GM12878 (cell line): ENCODE data around the gene CACNA2D3. TPM values are rescaled to one million over a fixed set of nuclear protein-coding genes. Genes with fewer than 3 reads are reported as not detected.

Experiments
- ATAC-seq: fragments of 200-7000 bp; cut with Tn5 transposase; 3 replicates; pipeline ENCODE4 v1.9.1; 2020; ENCODE audit warnings: mild to moderate bottlenecking, moderate library complexity
- BruUV-seq: library from RNA; stranded (reverse); fragments of 400-500 nt; replicated peaks from 2 replicates; lab custom pipeline; 2021; lab: Mats Ljungman, UMichigan
- CTCF ChIA-PET: fragments of 300-600 bp; sonication (Branson Sonifier 250); formaldehyde crosslinking; extraction: SDS; loops from one replicate; lab custom pipeline; 2021; ENCODE audit warnings: inconsistent platforms; lab: Yijun Ruan, JAX
- POLR2A ChIA-PET: fragments of 350-600 bp; formaldehyde crosslinking; extraction: SDS; loops from one replicate; lab custom pipeline; 2021; ENCODE audit warnings: inconsistent platforms; lab: Charles Lee
- RAD21 ChIA-PET: fragments of 300-600 bp; sonication (Branson Sonifier 250); formaldehyde crosslinking; loops from one replicate; lab custom pipeline; 2023; ENCODE audit warnings: antibody characterized with exemption; ENCODE audit not compliant: unreplicated experiment; lab: Charles Lee
- SMC1A ChIA-PET: fragments of 300-600 bp; sonication (Branson Sonifier 250); formaldehyde crosslinking; loops from one replicate; lab custom pipeline; 2023; ENCODE audit not compliant: unreplicated experiment, uncharacterized antibody; lab: Charles Lee
- DNase-seq: peaks from one replicate; pipeline ENCODE4 v3.0.0-alpha.2; 2011; ENCODE audit warnings: low read depth, low spot score
- FAIRE-seq: peaks from 3 replicates; lab custom pipeline; 2011; peaks lifted over from hg19 to GRCh38; lab: Jason Lieb, UNC
- H2AFZ ChIP-seq: 2 replicates; pipeline ENCODE4 v1.6.0; 2011; ENCODE audit warnings: low read depth, low read length, control low read depth; ENCODE audit not compliant: control insufficient read depth
- H3K27ac ChIP-seq: 2 replicates; pipeline ENCODE4 v1.5.1; 2011; ENCODE audit warnings: control low read depth; ENCODE audit not compliant: control insufficient read depth, insufficient read depth
- H3K27me3 ChIP-seq, 2 experiments: replicated peaks in 1 of 2; 2 replicates each; pipeline versions ENCODE4 v1.6.0 to v1.6.1; 2011; ENCODE audit warnings: low read length in 1 of 2; ENCODE audit not compliant: control insufficient read depth in 2 of 2, insufficient read depth in 2 of 2
- H3K36me3 ChIP-seq, 2 experiments: 2 replicates each; pipeline ENCODE4 v1.5.1; 2011; ENCODE audit warnings: low read length in 1 of 2; ENCODE audit not compliant: control insufficient read depth in 2 of 2, insufficient read depth in 2 of 2
- H3K4me1 ChIP-seq: 2 replicates; pipeline ENCODE4 v1.6.1; 2011; ENCODE audit warnings: mild to moderate bottlenecking, low read length, moderate library complexity, mixed read lengths; ENCODE audit not compliant: control insufficient read depth, insufficient read depth
- H3K4me2 ChIP-seq: 2 replicates; pipeline ENCODE4 v1.6.0; 2011; ENCODE audit warnings: control low read depth; ENCODE audit not compliant: control insufficient read depth, insufficient read depth
- H3K4me3 ChIP-seq: fragments of 200-600 bp; sonication (generic); 2 replicates; pipeline ENCODE4 v1.5.1; 2016
- H3K79me2 ChIP-seq: 2 replicates; pipeline ENCODE4 v1.6.0; 2011; ENCODE audit warnings: low read length; ENCODE audit not compliant: control insufficient read depth, insufficient read depth
- H3K9ac ChIP-seq: 2 replicates; pipeline ENCODE4 v1.8.0; 2011; ENCODE audit warnings: low read length, control low read depth, mixed read lengths; ENCODE audit not compliant: control insufficient read depth, insufficient read depth
- H3K9me3 ChIP-seq: replicated peaks from 3 replicates; pipeline ENCODE4 v1.5.1; 2011; ENCODE audit warnings: mild to moderate bottlenecking, low read length; ENCODE audit not compliant: control insufficient read depth, insufficient read depth
- H4K20me1 ChIP-seq: 2 replicates; pipeline ENCODE4 v1.6.0; 2011; ENCODE audit not compliant: control insufficient read depth, insufficient read depth
- BACH1 ChIP-seq: fragments of 450-650 bp; IDR thresholded peaks from 2 replicates; pipeline ENCODE4 v1.6.1; 2017; ENCODE audit warnings: mild to moderate bottlenecking, borderline replicate concordance
- EED ChIP-seq: sonication (generic); IDR thresholded peaks from 2 replicates; pipeline ENCODE4 v1.6.1; 2016; ENCODE audit warnings: antibody characterized with exemption, low read depth
- FOXM1 ChIP-seq: IDR thresholded peaks from 2 replicates; pipeline ENCODE4 v1.6.1; 2012; ENCODE audit warnings: low read depth, mild to moderate bottlenecking, inconsistent platforms, low read length, moderate library complexity
- GABPA ChIP-seq: IDR thresholded peaks from 2 replicates; pipeline ENCODE4 v1.6.1; 2014; ENCODE audit warnings: antibody characterized with exemption, low read depth, mild to moderate bottlenecking, inconsistent platforms
- IKZF2 ChIP-seq, 2 experiments: fragments of 450-650 bp; IDR thresholded peaks; 2 replicates each; pipeline ENCODE4 v1.6.1; 2017; ENCODE audit warnings: mild to moderate bottlenecking in 2 of 2, moderate library complexity in 2 of 2
- POLR2A ChIP-seq: IDR thresholded peaks from 2 replicates; pipeline ENCODE4 v1.6.1; 2011; ENCODE audit warnings: low read depth, mild to moderate bottlenecking, low read length
- SMC3 ChIP-seq: IDR thresholded peaks from 2 replicates; pipeline ENCODE4 v1.6.1; 2011; ENCODE audit warnings: low read length, improper control_type of control experiment, borderline replicate concordance
- SUZ12 ChIP-seq: fragments of 200-600 bp; sonication (generic); IDR thresholded peaks from one replicate; pipeline ENCODE4 v1.6.1; 2018; ENCODE audit warnings: antibody characterized with exemption, mild to moderate bottlenecking; ENCODE audit not compliant: unreplicated experiment
- WRNIP1 ChIP-seq: IDR thresholded peaks from 2 replicates; pipeline ENCODE4 v1.6.1; 2011; ENCODE audit warnings: low read depth, low read length, improper control_type of control experiment, borderline replicate concordance
- ZBTB11 ChIP-seq: fragments of 450-650 bp; formaldehyde crosslinking; IDR thresholded peaks from 2 replicates; pipeline ENCODE4 v1.5.0; 2022; ENCODE audit warnings: mild to moderate bottlenecking, missing genetic modification characterization
- ZNF217 ChIP-seq: fragments of 450-650 bp; IDR thresholded peaks from 2 replicates; pipeline ENCODE4 v1.6.1; 2017; ENCODE audit warnings: antibody characterized with exemption, mild to moderate bottlenecking
- WGBS: methylation state at CpG from one replicate; pipeline ENCODE4 v1.1.6; 2016; ENCODE audit warnings: low lambda C conversion rate; ENCODE audit not compliant: insufficient replicate concordance, insufficient coverage; ENCODE audit errors: missing lambda C conversion rate; 5-methylcytosine and 5-hydroxymethylcytosine counted together
- in situ Hi-C: fragments of 300-500 bp; cut with MboI; formaldehyde crosslinking; loops from 9 replicates; pipeline ENCODE4 v1.14.3; 2018; ENCODE audit warnings: mixed read lengths
- intact Hi-C: fragments of 100-400 bp; cut with micrococcal nuclease; formaldehyde crosslinking; loops from one replicate; pipeline ENCODE4 v1.14.2; 2022; ENCODE audit not compliant: unreplicated experiment
- polyA plus RNA-seq, 11 experiments: library from polyadenylated mRNA; depleted of rRNA in 4 of 11; unstranded in 6 of 11; stranded (reverse) in 5 of 11; fragments of >200 nt; fragmentation: Nextera tagmentation in 4 of 11; fragmentation: Illumina TruSeq in 1 of 11; extraction: Ambion mirVana in 4 of 11; extraction: Trizol in 1 of 11; gene quantifications; 1 replicate in 1 of 11; 2 replicates in 10 of 11; pipeline versions ENCODE4 v1.2.1 to v1.2.3, GENCODE V29; 2011 to 2016; ENCODE audit warnings: inconsistent platforms in 2 of 11, missing spikeins in 2 of 11, low read depth in 1 of 11
- total RNA-seq, 4 experiments: library from RNA; depleted of rRNA in 3 of 4; stranded (reverse); fragments of >200 nt in 3 of 4; fragmentation: Illumina TruSeq in 1 of 4; extraction: Trizol in 1 of 4; gene quantifications; 2 replicates each; pipeline versions ENCODE4 v1.2.1 to v1.2.3, GENCODE V29; 2013 to 2021
- TF ChIP-seq, protein P1 (sequence below): fragments of 450-650 bp; IDR thresholded peaks from 2 replicates; pipeline ENCODE4 v1.6.1; 2017; ENCODE audit warnings: low read depth, mild to moderate bottlenecking, moderate library complexity
- TF ChIP-seq, protein P2 (sequence below): fragments of 450-650 bp; IDR thresholded peaks from 2 replicates; pipeline ENCODE4 v1.6.1; 2016; ENCODE audit warnings: mild to moderate bottlenecking, moderate library complexity, borderline replicate concordance

CACNA2D3 gene
- total and polyA plus RNA-seq, 10 of the 15 experiments (the other 5 are each of a cell fraction or from before 2014, with no cell fraction given), result not detected

GRCh38 chr3:54756330-54756731 is 634.0 kb downstream of the CACNA2D3 start:
- ChIA-PET RAD21 (no interaction called here), CTCF (no interaction called here), SMC1A (no interaction called here), POLR2A (no interaction called here)
- Histone ChIP-seq H4K20me1 (no peaks in the 10 kb centered on the region), H3K4me3 (no peak overlapping the region), H3K4me1 (no peaks in the 10 kb centered on the region), H3K36me3 (no peaks in the 10 kb centered on the region), H3K9me3 (no peaks in the 10 kb centered on the region), H3K9ac (no peak overlapping the region), H3K4me2 (no peak overlapping the region), H2AFZ (no peak overlapping the region), H3K27me3 (no peaks in the 10 kb centered on the region), H3K27ac (no peak overlapping the region), H3K79me2 (no peaks in the 10 kb centered on the region)
- in situ Hi-C loops (no loop called here), intact Hi-C loops (no loop called here)
- BruUV-seq, result no TSS peak
- DNase-seq, result no peak
- ATAC-seq, result no peak
- no peak for FAIRE-seq
- 25% methylated on average over 7 of the region's 7 CpGs for WGBS
- TF ChIP-seq, protein P1, sequence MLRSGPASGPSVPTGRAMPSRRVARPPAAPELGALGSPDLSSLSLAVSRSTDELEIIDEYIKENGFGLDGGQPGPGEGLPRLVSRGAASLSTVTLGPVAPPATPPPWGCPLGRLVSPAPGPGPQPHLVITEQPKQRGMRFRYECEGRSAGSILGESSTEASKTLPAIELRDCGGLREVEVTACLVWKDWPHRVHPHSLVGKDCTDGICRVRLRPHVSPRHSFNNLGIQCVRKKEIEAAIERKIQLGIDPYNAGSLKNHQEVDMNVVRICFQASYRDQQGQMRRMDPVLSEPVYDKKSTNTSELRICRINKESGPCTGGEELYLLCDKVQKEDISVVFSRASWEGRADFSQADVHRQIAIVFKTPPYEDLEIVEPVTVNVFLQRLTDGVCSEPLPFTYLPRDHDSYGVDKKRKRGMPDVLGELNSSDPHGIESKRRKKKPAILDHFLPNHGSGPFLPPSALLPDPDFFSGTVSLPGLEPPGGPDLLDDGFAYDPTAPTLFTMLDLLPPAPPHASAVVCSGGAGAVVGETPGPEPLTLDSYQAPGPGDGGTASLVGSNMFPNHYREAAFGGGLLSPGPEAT, result no peak
- no peak for TF ChIP-seq EED
- no peak for TF ChIP-seq POLR2A
- TF ChIP-seq, protein P2, sequence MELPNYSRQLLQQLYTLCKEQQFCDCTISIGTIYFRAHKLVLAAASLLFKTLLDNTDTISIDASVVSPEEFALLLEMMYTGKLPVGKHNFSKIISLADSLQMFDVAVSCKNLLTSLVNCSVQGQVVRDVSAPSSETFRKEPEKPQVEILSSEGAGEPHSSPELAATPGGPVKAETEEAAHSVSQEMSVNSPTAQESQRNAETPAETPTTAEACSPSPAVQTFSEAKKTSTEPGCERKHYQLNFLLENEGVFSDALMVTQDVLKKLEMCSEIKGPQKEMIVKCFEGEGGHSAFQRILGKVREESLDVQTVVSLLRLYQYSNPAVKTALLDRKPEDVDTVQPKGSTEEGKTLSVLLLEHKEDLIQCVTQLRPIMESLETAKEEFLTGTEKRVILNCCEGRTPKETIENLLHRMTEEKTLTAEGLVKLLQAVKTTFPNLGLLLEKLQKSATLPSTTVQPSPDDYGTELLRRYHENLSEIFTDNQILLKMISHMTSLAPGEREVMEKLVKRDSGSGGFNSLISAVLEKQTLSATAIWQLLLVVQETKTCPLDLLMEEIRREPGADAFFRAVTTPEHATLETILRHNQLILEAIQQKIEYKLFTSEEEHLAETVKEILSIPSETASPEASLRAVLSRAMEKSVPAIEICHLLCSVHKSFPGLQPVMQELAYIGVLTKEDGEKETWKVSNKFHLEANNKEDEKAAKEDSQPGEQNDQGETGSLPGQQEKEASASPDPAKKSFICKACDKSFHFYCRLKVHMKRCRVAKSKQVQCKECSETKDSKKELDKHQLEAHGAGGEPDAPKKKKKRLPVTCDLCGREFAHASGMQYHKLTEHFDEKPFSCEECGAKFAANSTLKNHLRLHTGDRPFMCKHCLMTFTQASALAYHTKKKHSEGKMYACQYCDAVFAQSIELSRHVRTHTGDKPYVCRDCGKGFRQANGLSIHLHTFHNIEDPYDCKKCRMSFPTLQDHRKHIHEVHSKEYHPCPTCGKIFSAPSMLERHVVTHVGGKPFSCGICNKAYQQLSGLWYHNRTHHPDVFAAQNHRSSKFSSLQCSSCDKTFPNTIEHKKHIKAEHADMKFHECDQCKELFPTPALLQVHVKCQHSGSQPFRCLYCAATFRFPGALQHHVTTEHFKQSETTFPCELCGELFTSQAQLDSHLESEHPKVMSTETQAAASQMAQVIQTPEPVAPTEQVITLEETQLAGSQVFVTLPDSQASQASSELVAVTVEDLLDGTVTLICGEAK, result no peak
- TF ChIP-seq SUZ12, result no peak
- TF ChIP-seq SMC3, result no peak
- no peak for TF ChIP-seq FOXM1
- TF ChIP-seq WRNIP1, result no peak
- no peak for TF ChIP-seq GABPA
- TF ChIP-seq BACH1, result no peak
- TF ChIP-seq IKZF2 (IDR thresholded peaks at IDR 0.05), result no peak
- TF ChIP-seq ZNF217, result no peak
- no peak for TF ChIP-seq ZBTB11
